Measurements from ENCODE around the gene FANCI.

GRCh38 chr15:89197503-89197971 lies 46.2 kb upstream of the FANCI start:
- no peak for TF ChIP-seq EZH2 (IDR thresholded peaks at IDR 0.05)
- TF ChIP-seq CTCF (IDR thresholded peaks at IDR 0.05): no peak
- TF ChIP-seq EZH2phosphoT487 (IDR thresholded peaks at IDR 0.05): no peak

Measured in neural progenitor cell (in vitro differentiated cells).